NCI-H1694 treated with DMSO at 0.1 percent for 48 hours (cell line): ENCODE measurements around the gene FOXD2.
A peak's percentile ranks its signal among the peaks of the same experiment; 100 is the strongest.

Experiments used
- DNase-seq: peaks from one replicate; lab custom pipeline; 2025; lab: John Stamatoyannopoulos, UW

The FOXD2 gene

GRCh38 chr1:47437447-47438164 is at the start of gene FOXD2:
Gene FOXD2 (plus strand): TSS chr1:47438044. CDS start chr1:47438136, 92 bp downstream.
- peak; percentile 84 for DNase-seq

GRCh38 chr1:47388891-47389238 is 49.0 kb upstream of the FOXD2 start:
- DNase-seq = peak; percentile 59

- no peak for DNase-seq
Observed at GRCh38 chr1:47389731-47390130, 48.1 kb upstream of the FOXD2 start.

GRCh38 chr1:47390843-47391242 is 47.0 kb upstream of the FOXD2 start:
- DNase-seq = no peak

GRCh38 chr1:47393141-47393540 is 44.7 kb upstream of the FOXD2 start:
- DNase-seq = no peak

- DNase-seq = no peak
Observed at GRCh38 chr1:47395433-47395832, 42.4 kb upstream of the FOXD2 start.

GRCh38 chr1:47396671-47397196 is 41.1 kb upstream of the FOXD2 start:
- no peak for DNase-seq

GRCh38 chr1:47399138-47399845 is 38.6 kb upstream of the FOXD2 start:
- DNase-seq = no peak

- DNase-seq = no peak
Observed at GRCh38 chr1:47399846-47400155, 38.0 kb upstream of the FOXD2 start.

GRCh38 chr1:47401761-47402160 is 36.1 kb upstream of the FOXD2 start:
- DNase-seq = no peak

GRCh38 chr1:47402591-47402990 is 35.3 kb upstream of the FOXD2 start:
- no peak for DNase-seq

GRCh38 chr1:47403321-47403910 is 34.4 kb upstream of the FOXD2 start:
- no peak for DNase-seq

GRCh38 chr1:47405697-47406096 is 32.1 kb upstream of the FOXD2 start:
- no peak for DNase-seq

- DNase-seq = no peak
Observed at GRCh38 chr1:47406966-47407365, 30.9 kb upstream of the FOXD2 start.

- no peak for DNase-seq
Observed at GRCh38 chr1:47407481-47407880, 30.4 kb upstream of the FOXD2 start.

GRCh38 chr1:47409311-47410067 is 28.4 kb upstream of the FOXD2 start:
- DNase-seq = no peak

- DNase-seq = no peak
Observed at GRCh38 chr1:47410068-47410455, 27.8 kb upstream of the FOXD2 start.

GRCh38 chr1:47411436-47411835 is 26.4 kb upstream of the FOXD2 start:
- DNase-seq = no peak

- DNase-seq = no peak
Observed at GRCh38 chr1:47412437-47412836, 25.4 kb upstream of the FOXD2 start.

GRCh38 chr1:47415728-47416318 is 22.0 kb upstream of the FOXD2 start, which contains the start of gene FOXE3:
Gene FOXE3 (plus strand): TSS chr1:47416285. CDS start chr1:47416316, 31 bp downstream.
- no peak for DNase-seq

GRCh38 chr1:47416319-47417169 is 21.3 kb upstream of the FOXD2 start:
- DNase-seq = no peak
